GM21360 (cell line): ENCODE measurements around the gene OR2Y1.
A peak's percentile ranks its signal among the peaks of the same experiment; 100 is the strongest.
"Not testable (repeated sequence)": the region's sequence is repeated elsewhere in the genome, so short reads cannot be mapped to it uniquely, and the experiment has no call there.

Experiments
- ATAC-seq: cut with Tn5 transposase; IDR thresholded peaks from one replicate; pipeline ENCODE4 v1.9.1; 2021; ENCODE audit warnings: mild to moderate bottlenecking, moderate library complexity; ENCODE audit not compliant: unreplicated experiment

Gene OR2Y1

DNA sequence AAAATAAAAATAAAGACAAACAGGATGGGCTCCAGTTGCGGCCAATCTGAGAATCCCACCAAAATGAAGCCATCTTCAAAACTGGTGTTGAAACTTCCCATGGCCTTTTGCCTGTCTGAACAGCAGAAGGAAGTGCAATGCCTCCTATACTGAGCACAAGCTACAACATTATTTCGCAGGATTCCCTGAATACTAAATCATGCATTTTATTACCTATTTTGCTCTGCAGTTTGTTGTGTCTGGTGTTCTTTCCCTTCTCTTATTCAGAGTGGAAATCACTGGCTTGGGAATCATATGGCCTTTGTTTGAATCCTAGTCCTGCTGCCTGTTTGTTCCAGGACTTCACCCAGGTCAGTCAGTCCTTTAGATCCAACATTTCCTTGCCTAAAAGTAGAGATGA lies at the start of gene OR2Y1:
Gene OR2Y1, minus strand, starts transcription at position 101 of the 400 bp plus-strand sequence. Its CDS starts 0 bp downstream, at position 101.
- no peak for ATAC-seq

DNA sequence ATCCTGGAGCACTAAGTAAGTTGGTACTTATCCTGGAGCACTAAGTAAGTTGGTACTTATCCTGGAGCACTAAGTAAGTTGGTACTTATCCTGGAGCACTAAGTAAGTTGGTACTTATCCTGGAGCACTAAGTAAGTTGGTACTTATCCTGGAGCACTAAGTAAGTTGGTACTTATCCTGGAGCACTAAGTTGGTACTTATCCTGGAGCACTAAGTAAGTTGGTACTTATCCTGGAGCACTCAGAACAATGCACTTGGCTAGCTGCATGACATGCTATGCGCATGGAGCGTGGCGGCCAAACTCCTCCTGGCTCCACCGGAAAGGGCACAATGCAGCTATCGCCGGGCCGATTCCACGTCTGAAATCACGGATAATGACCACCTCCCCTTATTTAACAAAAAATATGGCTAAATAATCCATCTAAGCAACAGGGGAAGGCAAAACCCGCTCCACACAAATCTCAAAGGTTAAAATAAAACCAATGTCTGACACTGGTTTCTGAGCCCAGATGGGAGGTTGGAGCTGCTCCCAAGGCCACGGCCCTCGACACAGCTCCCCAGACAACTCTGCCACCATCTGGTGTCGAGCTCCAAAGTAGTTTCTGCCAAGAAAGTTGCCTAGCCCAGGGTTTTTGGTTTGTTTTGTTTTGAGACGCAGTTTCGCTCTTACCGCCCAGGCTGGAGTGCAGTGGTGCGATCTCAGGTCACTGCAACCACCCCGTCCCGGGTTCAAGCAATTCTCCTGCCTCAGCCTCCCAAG lies 49.0 kb upstream of the OR2Y1 start:
- not testable (repeated sequence) for ATAC-seq

DNA sequence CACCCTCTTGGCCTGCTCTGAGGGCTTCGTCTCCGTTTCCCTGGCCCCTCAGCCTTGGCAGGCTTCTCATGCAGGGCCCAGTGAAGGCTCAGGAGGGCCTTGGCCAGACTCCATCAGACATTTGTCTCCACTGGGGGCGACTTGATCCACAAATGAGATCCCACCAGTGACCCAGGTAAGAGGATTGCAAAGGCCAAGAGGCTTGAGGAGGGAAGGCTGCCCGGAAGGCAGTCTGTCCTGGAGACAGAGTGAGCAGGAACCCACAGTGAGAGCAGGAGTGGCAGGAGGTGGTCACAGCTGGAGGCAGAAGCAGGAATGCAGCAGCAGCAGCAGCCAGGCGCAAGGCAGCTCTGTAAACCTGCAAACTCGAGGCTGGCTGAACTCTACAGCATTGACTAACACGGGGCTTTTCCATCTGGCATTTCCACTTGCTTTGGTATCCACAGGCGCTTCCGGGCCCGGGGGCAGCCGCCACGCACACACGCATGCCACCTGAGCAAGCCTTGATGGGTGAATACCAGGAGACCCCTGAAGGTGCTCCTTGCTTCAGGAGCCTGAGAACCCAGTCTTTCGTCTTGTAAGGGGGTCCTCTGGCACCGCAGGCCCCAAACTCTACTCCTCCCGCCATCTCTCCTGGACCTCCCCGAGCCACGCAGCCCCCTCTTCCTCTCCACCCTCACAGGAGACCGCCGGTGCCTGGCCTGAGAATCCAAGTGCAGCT lies 48.0 kb upstream of the OR2Y1 start:
- no peak for ATAC-seq

DNA sequence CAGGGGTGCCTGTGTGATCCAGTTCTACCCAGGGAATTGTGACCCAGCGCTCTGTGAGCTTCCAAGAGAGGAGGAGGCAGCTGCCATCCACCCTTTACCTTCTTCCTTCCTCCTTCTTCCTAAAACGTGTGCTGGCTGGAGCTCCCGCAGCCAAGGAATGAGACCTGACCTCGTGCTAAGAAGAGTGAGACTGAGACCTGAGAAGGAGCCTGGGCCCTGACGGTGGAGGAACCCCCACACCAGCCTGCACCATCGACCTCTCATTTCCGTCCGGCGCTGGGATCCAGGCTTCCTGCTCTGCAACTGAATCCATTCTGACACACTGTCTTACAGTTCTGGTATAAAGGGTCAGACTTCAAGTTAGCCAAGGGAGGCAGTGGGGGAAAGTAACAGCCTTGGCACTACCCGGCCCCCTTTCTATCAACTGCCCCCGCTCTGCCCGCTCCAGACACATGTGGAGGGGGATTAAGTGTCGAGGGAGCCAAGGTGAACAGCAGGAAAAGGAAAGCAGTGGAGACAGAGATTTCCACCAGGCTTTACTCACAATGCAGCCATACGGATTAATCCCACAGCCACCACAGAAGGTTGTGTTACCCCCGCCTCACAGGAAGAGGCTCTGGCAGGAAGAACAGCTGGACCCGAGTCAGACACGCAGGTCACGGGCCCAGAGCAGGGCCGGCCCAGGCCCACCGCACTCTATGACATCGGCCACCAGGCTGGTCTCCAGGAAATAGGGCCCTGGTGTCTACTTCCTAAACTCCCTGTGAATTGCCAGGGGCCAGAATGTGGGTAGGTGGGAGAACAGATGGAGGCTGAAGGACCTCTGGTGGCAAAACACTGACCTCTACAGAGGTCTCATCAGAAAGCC lies 46.9 kb upstream of the OR2Y1 start:
- no peak for ATAC-seq

DNA sequence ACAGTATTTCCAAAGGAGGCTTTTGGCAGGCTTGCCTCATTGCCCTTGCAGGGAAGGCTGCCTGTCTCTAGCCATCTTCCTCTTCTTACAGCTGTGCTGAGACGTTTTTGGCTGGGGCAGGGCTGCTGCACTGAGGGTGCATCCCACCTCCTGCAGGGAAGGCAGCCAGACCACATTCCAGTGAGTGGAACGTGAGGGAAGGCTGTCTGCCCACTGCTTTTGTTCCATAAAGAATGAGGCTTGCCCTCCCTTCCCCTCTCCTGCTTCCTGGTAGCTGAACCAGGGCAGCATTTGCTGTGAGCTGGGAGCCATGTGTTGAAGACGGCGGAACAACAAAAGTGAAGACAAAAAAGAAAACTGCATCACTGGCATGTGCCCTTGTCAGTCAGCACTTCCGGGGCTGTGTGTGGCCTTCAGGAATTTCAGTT lies 46.0 kb upstream of the OR2Y1 start:
- ATAC-seq, result no peak

- no peak for ATAC-seq
These were observed 45.4 kb upstream of the OR2Y1 start for GRCh38 chr5:180785121-180785781.

GRCh38 chr5:180784497-180785097 lies 44.7 kb upstream of the OR2Y1 start:
- ATAC-seq, result peak; percentile 66

GRCh38 chr5:180783340-180784052 lies 43.6 kb upstream of the OR2Y1 start:
- no peak for ATAC-seq

GRCh38 chr5:180782748-180783147 lies 42.9 kb upstream of the OR2Y1 start:
- ATAC-seq, result no peak

- ATAC-seq, result not testable (repeated sequence)
These were observed 42.1 kb upstream of the OR2Y1 start for GRCh38 chr5:180781900-180782326.

- ATAC-seq, result no peak
These were observed 40.2 kb upstream of the OR2Y1 start for GRCh38 chr5:180779985-180780610.

DNA sequence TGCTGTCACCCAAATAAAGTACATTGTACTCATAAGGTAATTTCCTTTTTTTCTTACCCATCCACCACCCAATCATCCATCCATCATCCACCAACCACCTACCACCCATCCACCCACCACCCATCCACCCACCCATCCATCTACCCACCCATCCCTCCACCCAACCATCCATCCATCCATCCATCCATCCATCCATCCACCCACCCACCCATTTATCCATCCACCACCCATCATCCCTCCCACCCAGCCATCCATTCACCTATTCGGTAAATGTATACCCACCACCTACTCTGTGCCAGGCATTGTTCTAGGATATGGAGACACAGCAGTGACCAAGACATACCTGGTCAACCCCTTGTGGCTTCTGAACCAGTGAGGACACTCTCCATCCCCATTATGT lies 37.6 kb upstream of the OR2Y1 start:
- no peak for ATAC-seq

DNA sequence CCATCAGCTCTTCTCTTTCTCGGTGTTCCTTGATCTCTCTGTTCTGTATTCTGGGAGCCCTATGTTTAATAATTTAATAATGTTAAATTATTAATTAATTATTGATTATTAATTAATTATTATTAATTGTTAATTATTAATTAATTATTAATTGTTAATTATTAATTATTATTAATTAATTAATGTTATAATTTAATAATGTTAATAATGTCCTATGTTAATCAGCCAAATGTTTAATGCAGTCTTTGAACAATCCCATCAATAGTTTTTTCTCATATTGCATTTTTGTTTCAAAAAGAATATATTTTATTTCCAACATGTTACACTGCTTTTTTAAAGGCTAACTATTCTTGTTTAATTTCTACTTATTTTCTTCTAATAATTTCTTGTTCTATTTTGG lies 36.5 kb upstream of the OR2Y1 start:
- no peak for ATAC-seq

GRCh38 chr5:180775624-180776023 lies 35.8 kb upstream of the OR2Y1 start:
- no peak for ATAC-seq

DNA sequence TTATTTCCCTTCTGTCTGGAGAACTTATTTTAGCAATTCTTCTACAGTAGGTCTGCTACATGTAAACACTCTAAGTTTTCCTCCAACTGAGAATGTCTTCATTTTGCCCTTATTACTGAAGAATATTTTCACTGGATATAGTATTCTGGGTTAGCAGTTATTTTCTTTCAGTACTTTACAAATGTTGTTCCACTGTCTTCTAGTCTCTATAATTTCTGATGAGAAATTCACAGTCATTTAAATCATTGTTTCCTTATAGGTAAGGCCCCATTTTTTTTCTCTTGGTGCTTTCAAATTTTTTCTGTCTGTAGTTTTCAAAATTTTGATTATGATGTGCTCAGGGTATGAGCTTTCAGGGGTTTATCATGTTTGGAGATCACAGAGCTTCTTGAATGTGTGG lies 32.0 kb upstream of the OR2Y1 start:
- no peak for ATAC-seq

- no peak for ATAC-seq
These were observed 30.0 kb upstream of the OR2Y1 start for GRCh38 chr5:180769821-180770220.

DNA sequence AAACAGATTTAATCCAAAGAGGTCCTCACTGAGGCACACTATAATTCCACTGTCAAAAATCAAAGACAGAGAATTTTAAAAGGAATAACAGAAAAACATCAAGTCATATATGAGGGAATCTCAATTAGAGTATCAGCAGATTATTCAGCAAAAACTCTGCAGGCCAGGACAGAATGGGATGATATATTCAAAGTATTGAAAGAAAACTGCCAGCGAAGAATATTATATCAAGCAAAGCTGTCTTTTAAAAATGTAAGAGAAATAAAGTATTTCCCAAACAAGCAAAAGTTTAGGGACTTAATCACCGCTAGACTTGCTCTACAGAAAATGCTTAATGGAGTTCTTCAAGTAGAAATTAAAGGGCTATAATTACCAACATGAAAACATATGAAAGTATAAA lies 15.7 kb upstream of the OR2Y1 start:
- no peak for ATAC-seq

DNA sequence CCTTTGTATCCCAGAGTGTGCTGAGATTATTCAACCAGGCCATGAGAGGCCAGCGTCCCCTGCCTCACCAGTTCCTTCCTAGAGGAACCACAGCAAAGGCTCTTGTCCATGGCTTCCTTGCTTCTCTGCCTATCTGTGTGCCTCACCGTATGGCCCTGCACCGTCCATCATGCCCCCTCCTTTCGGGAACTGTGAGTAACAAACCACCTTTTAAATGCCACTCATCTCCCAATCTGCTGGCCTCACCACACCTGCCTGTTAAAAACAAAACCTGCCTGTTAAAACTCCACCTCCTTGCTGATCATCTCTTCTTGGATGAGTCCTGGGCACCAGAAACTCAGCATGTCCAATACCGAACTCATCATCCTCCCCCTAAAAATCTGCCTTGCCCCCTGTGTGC lies 4.4 kb upstream of the OR2Y1 start:
- no peak for ATAC-seq

DNA sequence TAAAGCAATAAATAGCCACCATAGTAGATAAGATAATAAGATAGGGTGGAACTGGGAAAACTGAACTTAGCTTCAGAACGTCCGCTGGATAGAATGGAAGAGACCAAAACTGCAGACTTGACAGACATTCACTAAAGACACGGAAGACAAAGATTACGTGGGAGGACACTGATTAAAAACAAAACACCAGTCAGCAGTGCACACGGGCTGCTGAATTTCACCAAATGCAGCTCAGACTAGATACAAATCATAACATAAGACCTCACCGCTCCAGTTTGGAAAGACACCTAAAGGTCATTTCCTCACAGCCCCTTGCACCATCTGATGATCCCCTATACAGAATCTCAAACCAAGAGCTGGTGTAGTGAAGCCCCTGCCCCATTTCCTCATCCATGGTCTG lies 2.9 kb upstream of the OR2Y1 start:
- ATAC-seq, result no peak
